ENCODE results near the gene OR4C45. TPM values are rescaled to one million over a fixed set of nuclear protein-coding genes. Genes with fewer than 3 reads are reported as not detected.
"Not testable (repeated sequence)": the region's sequence is repeated elsewhere in the genome, so short reads cannot be mapped to it uniquely, and the experiment has no call there.

OR4C45 gene
- total RNA-seq (not detected), polyA plus RNA-seq (not detected)
- long read RNA-seq, donor 1 = 0 reads
- long read RNA-seq, donor 2 = 0 reads

DNA sequence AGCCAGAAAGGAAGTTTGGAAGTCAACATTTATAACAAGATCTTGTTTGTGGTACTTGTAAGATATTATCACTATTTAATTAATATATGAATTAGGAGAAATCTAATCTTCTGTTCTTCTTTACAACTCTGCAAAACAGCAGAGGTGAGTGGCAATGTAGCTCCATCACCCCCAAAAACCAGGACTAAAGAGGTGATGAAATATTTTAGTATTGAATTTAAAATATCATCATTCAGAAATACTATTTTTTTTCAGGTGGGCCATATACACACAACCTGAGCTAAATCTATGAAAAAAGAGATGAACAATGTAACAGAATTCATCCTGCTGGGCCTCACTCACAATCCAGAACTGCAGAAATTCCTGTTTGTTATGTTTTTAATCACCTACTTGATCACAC, at the start of gene OR4C45:
Gene OR4C45 (plus strand): TSS at position 301 of the 400 bp plus-strand sequence.
- H3K4me1 ChIP-seq (ENCODE audit: control insufficient read depth in 1 of 2, insufficient read depth in 2 of 2, low read length in 2 of 2) = no peaks in the 10 kb centered on the region
- no peak within 1 kb of the TSS for H3K27ac ChIP-seq (ENCODE audit: low read depth in 1 of 2, low read length in 2 of 2)
- H3K9me3 ChIP-seq (ENCODE audit: control insufficient read depth, low read length) = peaks cover 3% of the 10 kb centered on the region
- no peaks in the 10 kb centered on the region for H3K27me3 ChIP-seq (ENCODE audit: control insufficient read depth in 1 of 2, insufficient read depth in 2 of 2, low read length in 1 of 2)
- no peak within 1 kb of the TSS for H3K4me3 ChIP-seq (ENCODE audit: low read length in 2 of 2)
- ATAC-seq (ENCODE audit: low FRiP score) (no peak), DNase-seq (no peak)
- no peaks in the 10 kb centered on the region for H3K36me3 ChIP-seq (ENCODE audit: control insufficient read depth in 1 of 2, insufficient read depth in 2 of 2, low read length in 1 of 2)
- intact Hi-C loops (cut with DNase I) = no loop called here

DNA sequence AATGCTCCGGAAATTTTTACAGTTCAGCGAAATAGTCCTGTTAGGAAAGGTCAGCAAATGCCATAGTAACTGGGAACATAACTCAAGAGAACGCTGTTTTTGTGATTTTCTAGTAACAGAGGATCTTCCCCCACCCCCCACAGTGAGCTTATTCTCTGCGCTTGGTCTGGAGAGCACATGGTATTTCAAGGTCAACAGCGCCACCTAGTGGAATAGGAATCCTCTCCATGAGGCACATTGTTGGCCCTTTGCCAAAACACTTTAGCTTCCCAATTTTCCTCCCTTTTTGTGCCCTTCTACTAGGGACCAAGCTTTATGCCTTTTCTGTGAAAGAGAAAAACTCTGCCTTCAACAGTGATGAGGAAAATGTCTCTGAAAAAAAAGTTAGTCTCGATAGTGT, 37.1 kb upstream of the OR4C45 start:
- H3K27ac ChIP-seq (ENCODE audit: low read depth in 1 of 2, low read length in 2 of 2) = no peak overlapping the region
- no peaks in the 10 kb centered on the region for H3K36me3 ChIP-seq (ENCODE audit: control insufficient read depth in 1 of 2, insufficient read depth in 2 of 2, low read length in 1 of 2)
- intact Hi-C loops (cut with DNase I) = loop anchor here in 1 of 2 donors (10.0 kb wide), 1 partner anchor 791 kb away; the partner anchor contains the start of gene FOLH1
- no peaks in the 10 kb centered on the region for H3K27me3 ChIP-seq (ENCODE audit: control insufficient read depth in 1 of 2, insufficient read depth in 2 of 2, low read length in 1 of 2)
- H3K9me3 ChIP-seq (ENCODE audit: control insufficient read depth, low read length) = peaks cover 1% of the 10 kb centered on the region
- no peaks in the 10 kb centered on the region for H3K4me1 ChIP-seq (ENCODE audit: control insufficient read depth in 1 of 2, insufficient read depth in 2 of 2, low read length in 2 of 2)
- ATAC-seq (ENCODE audit: low FRiP score) = no peak
- WGBS, 2 donors = 36 to 39% methylated on average over 6 of the region's 6 CpGs
- no peak overlapping the region for H3K4me3 ChIP-seq (ENCODE audit: low read length in 2 of 2)
- DNase-seq = no peak

DNA sequence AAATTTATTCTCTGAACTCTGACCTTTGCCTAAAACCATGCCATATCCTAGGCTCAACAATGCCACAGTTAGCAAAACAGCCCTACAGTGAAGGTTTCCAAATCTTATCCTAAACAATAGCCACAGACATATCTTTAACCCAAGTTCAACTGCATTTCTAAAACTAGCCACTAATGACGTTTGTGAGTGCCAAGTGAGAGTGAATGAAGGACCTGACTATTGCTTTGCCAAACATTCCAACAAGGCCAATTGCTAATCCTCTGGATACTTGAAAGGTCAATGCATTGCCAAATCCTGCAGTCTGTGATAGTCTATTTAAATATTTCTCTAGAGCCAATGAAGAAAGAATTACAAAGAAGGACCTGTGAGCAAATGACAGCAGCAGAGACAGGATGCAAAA, 2.5 kb upstream of the OR4C45 start:
- DNase-seq (no peak), ATAC-seq (ENCODE audit: low FRiP score) (no peak)
- intact Hi-C loops (cut with DNase I) = no loop called here
- Histone ChIP-seq H3K4me3 (ENCODE audit: low read length in 2 of 2) (no peak overlapping the region), H3K4me1 (ENCODE audit: control insufficient read depth in 1 of 2, insufficient read depth in 2 of 2, low read length in 2 of 2) (no peaks in the 10 kb centered on the region), H3K27me3 (ENCODE audit: control insufficient read depth in 1 of 2, insufficient read depth in 2 of 2, low read length in 1 of 2) (no peaks in the 10 kb centered on the region), H3K27ac (ENCODE audit: low read depth in 1 of 2, low read length in 2 of 2) (no peak overlapping the region), H3K9me3 (ENCODE audit: control insufficient read depth, low read length) (peaks cover 3% of the 10 kb centered on the region), H3K36me3 (ENCODE audit: control insufficient read depth in 1 of 2, insufficient read depth in 2 of 2, low read length in 1 of 2) (no peaks in the 10 kb centered on the region)
- 43 to 45% methylated on average over 1 of the region's 1 CpG for WGBS, 2 donors

DNA sequence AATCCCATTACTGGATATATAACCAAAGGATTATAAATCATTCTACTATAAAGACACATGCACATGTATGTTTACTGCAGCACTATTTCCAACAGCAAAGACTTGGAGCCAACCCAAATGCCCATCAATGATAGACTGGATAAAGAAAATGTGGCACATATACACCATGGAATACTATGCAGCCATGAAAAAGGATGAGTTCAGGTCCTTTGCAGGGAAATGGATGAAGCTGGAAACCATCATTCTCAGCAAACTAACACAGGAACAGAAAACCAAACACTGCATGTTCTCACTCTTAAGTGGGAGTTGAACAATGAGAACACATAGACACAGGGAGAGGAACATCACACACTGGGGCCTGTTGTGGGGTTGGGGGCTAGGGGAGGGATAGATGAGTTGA, 3.6 kb downstream of the OR4C45 start:
- ATAC-seq (ENCODE audit: low FRiP score); H3K4me3 ChIP-seq (ENCODE audit: low read length in 2 of 2); H3K27me3 ChIP-seq (ENCODE audit: control insufficient read depth in 1 of 2, insufficient read depth in 2 of 2, low read length in 1 of 2); H3K36me3 ChIP-seq (ENCODE audit: control insufficient read depth in 1 of 2, insufficient read depth in 2 of 2, low read length in 1 of 2); H3K4me1 ChIP-seq (ENCODE audit: control insufficient read depth in 1 of 2, insufficient read depth in 2 of 2, low read length in 2 of 2); H3K9me3 ChIP-seq (ENCODE audit: control insufficient read depth, low read length); intact Hi-C loops (cut with DNase I); DNase-seq; H3K27ac ChIP-seq (ENCODE audit: low read depth in 1 of 2, low read length in 2 of 2): not testable (repeated sequence)

DNA sequence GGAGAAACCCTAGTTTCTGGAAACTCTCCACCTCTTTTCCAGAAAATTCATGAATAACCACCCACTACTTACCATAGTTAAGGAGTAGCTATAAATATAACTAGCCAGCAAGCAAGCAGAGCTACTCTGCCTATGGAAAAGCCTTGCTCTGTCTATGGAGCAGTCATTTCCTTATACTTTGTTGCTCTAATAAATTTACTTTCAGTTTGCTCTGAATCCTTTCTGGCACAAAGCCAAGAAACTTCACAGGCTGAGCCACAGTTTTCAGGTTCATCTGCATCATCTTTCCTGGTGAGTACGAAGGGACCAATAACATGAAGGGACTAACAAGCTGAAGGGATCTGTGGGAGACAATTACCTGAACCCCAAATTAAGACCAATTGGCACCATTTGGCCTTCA, 4.6 kb downstream of the OR4C45 start:
- Histone ChIP-seq H3K4me3 (ENCODE audit: low read length in 2 of 2) (no peak overlapping the region), H3K9me3 (ENCODE audit: control insufficient read depth, low read length) (peaks cover 3% of the 10 kb centered on the region), H3K27me3 (ENCODE audit: control insufficient read depth in 1 of 2, insufficient read depth in 2 of 2, low read length in 1 of 2) (no peaks in the 10 kb centered on the region), H3K27ac (ENCODE audit: low read depth in 1 of 2, low read length in 2 of 2) (no peak overlapping the region), H3K36me3 (ENCODE audit: control insufficient read depth in 1 of 2, insufficient read depth in 2 of 2, low read length in 1 of 2) (no peaks in the 10 kb centered on the region), H3K4me1 (ENCODE audit: control insufficient read depth in 1 of 2, insufficient read depth in 2 of 2, low read length in 2 of 2) (no peaks in the 10 kb centered on the region)
- ATAC-seq (ENCODE audit: low FRiP score) (no peak), DNase-seq (no peak)
- intact Hi-C loops (cut with DNase I) = no loop called here
- WGBS, 2 donors = 34 to 46% methylated on average over 1 of the region's 1 CpG

DNA sequence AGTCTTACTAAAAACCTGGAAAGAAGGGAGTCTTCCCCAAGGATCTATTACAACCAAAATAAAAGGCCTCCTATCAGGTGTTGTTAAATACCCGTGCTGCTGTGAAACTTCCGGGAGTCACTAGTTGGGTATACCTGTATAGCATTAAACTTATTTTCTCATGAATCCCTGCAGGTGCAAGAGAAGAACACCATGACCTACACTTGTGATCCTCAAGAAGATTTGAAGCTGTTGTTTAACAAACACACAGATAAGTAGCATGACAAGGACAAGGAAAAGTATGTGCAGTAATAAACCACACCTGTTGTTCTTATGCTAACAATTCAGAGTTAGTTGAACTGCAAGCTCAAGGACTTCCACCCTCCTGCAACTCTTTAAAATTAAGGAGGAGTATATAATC, 12.0 kb downstream of the OR4C45 start:
- H3K36me3 ChIP-seq (ENCODE audit: control insufficient read depth in 1 of 2, insufficient read depth in 2 of 2, low read length in 1 of 2) = no peaks in the 10 kb centered on the region
- no peak overlapping the region for H3K4me3 ChIP-seq (ENCODE audit: low read length in 2 of 2)
- WGBS, 2 donors = 92 to 96% methylated on average over 2 of the region's 2 CpGs
- no peaks in the 10 kb centered on the region for H3K27me3 ChIP-seq (ENCODE audit: control insufficient read depth in 1 of 2, insufficient read depth in 2 of 2, low read length in 1 of 2)
- DNase-seq (no peak), ATAC-seq (ENCODE audit: low FRiP score) (no peak)
- no peak overlapping the region for H3K27ac ChIP-seq (ENCODE audit: low read depth in 1 of 2, low read length in 2 of 2)
- intact Hi-C loops (cut with DNase I) = no loop called here
- no peaks in the 10 kb centered on the region for H3K4me1 ChIP-seq (ENCODE audit: control insufficient read depth in 1 of 2, insufficient read depth in 2 of 2, low read length in 2 of 2)
- no peaks in the 10 kb centered on the region for H3K9me3 ChIP-seq (ENCODE audit: control insufficient read depth, low read length)

DNA sequence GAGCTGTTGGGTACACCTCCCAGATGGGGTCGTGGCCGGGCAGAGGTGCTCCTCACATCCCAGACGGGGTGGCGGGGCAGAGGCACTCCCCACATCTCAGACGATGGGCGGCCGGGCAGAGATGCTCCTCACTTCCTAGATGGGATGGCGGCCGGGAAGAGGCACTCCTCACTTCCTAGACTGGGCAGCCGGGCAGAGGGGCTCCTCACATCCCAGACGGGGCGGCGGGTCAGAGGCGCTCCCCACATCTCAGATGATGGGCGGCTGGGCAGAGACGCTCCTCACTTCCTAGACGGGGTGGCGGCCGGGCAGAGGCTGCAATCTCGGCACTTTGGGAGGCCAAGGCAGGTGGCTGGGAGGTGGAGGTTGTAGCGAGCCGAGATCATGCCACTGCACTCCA, 30.4 kb downstream of the OR4C45 start:
- 90 to 95% methylated on average over 16 to 22 of the region's 22 CpGs for WGBS, 2 donors
- DNase-seq; intact Hi-C loops (cut with DNase I); ATAC-seq (ENCODE audit: low FRiP score); H3K27me3 ChIP-seq (ENCODE audit: control insufficient read depth in 1 of 2, insufficient read depth in 2 of 2, low read length in 1 of 2); H3K36me3 ChIP-seq (ENCODE audit: control insufficient read depth in 1 of 2, insufficient read depth in 2 of 2, low read length in 1 of 2); H3K4me3 ChIP-seq (ENCODE audit: low read length in 2 of 2); H3K9me3 ChIP-seq (ENCODE audit: control insufficient read depth, low read length); H3K27ac ChIP-seq (ENCODE audit: low read depth in 1 of 2, low read length in 2 of 2); H3K4me1 ChIP-seq (ENCODE audit: control insufficient read depth in 1 of 2, insufficient read depth in 2 of 2, low read length in 2 of 2): not testable (repeated sequence)

DNA sequence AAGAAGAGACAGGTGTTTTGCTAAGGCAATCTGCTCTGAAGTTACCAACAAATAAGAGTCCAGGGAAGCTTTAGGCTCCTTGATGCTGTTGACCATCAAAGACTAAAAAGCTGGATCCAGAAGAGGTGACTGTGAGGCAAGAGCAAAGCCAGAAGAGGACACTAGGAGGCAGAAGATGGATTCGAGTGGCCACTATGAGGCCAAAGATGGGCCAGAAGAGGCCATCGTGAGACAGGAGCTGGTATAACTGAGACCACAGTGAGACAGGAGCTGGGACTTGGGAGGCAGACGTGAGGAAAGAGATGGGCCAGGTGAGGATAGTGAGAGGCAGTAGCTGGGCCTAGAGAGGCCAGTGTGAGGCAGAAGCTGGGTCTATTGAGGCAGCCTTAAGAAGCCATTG, 37.7 kb downstream of the OR4C45 start:
- H3K27ac ChIP-seq (ENCODE audit: low read depth in 1 of 2, low read length in 2 of 2) = no peak overlapping the region
- ATAC-seq (ENCODE audit: low FRiP score) (no peak), DNase-seq (no peak)
- no peaks in the 10 kb centered on the region for H3K9me3 ChIP-seq (ENCODE audit: control insufficient read depth, low read length)
- H3K27me3 ChIP-seq (ENCODE audit: control insufficient read depth in 1 of 2, insufficient read depth in 2 of 2, low read length in 1 of 2) = no peaks in the 10 kb centered on the region
- H3K4me1 ChIP-seq (ENCODE audit: control insufficient read depth in 1 of 2, insufficient read depth in 2 of 2, low read length in 2 of 2) = no peaks in the 10 kb centered on the region
- no peak overlapping the region for H3K4me3 ChIP-seq (ENCODE audit: low read length in 2 of 2)
- no peaks in the 10 kb centered on the region for H3K36me3 ChIP-seq (ENCODE audit: control insufficient read depth in 1 of 2, insufficient read depth in 2 of 2, low read length in 1 of 2)
- 38 to 56% methylated on average over 3 of the region's 3 CpGs for whole genome bisulfite sequencing, 2 donors
- intact Hi-C loops (cut with DNase I) = no loop called here

DNA sequence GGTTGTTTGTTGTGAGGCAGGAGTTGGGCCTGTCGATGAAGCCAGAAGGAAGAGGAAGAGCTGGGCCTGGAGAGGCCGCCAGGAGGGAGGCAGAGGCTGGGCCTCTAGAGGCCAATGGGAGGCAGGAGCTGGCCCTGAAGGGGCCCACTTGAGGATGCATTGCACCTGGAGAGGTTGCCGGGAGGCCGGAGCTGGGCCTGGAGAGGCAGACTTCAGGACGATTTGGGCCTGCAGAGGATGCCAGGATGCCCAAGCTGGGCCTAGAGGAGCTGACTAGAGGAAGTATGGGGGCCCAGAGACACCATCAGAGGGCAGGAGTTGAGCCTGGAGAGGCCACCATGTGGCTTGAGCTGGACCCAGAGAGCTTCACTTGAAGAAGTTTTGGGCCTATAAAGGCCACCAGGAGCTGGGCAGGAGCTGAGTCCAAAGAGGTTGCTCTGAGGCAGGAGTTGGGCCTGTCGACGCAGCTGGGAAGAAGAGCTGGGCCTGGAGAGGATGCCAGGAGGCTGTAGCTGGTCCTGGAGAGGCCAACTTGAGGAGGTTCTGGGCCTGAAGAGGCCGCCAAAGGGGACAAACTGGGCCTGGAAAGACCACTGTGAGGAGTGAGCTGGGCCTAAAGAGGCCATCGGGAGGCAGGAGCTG, 39.0 kb downstream of the OR4C45 start:
- DNase-seq (no peak), ATAC-seq (ENCODE audit: low FRiP score) (no peak)
- H3K4me3 ChIP-seq (ENCODE audit: low read length in 2 of 2) = no peak overlapping the region
- no peaks in the 10 kb centered on the region for H3K4me1 ChIP-seq (ENCODE audit: control insufficient read depth in 1 of 2, insufficient read depth in 2 of 2, low read length in 2 of 2)
- H3K9me3 ChIP-seq (ENCODE audit: control insufficient read depth, low read length) = no peaks in the 10 kb centered on the region
- no peaks in the 10 kb centered on the region for H3K27me3 ChIP-seq (ENCODE audit: control insufficient read depth in 1 of 2, insufficient read depth in 2 of 2, low read length in 1 of 2)
- no peak overlapping the region for H3K27ac ChIP-seq (ENCODE audit: low read depth in 1 of 2, low read length in 2 of 2)
- 55 to 62% methylated on average over 9 of the region's 9 CpGs for WGBS, 2 donors
- intact Hi-C loops (cut with DNase I) = no loop called here
- no peaks in the 10 kb centered on the region for H3K36me3 ChIP-seq (ENCODE audit: control insufficient read depth in 1 of 2, insufficient read depth in 2 of 2, low read length in 1 of 2)
